Activated CD4-positive, alpha-beta T cell treated with anti-CD3 and anti-CD28 coated beads for 1 hour (primary cell): Measurements from ENCODE around the gene SORL1-AS1.

Experiments
- DNase-seq: peaks from one replicate; pipeline ENCODE4 v3.0.0-alpha.2; 2020

SORL1-AS1 gene

DNA sequence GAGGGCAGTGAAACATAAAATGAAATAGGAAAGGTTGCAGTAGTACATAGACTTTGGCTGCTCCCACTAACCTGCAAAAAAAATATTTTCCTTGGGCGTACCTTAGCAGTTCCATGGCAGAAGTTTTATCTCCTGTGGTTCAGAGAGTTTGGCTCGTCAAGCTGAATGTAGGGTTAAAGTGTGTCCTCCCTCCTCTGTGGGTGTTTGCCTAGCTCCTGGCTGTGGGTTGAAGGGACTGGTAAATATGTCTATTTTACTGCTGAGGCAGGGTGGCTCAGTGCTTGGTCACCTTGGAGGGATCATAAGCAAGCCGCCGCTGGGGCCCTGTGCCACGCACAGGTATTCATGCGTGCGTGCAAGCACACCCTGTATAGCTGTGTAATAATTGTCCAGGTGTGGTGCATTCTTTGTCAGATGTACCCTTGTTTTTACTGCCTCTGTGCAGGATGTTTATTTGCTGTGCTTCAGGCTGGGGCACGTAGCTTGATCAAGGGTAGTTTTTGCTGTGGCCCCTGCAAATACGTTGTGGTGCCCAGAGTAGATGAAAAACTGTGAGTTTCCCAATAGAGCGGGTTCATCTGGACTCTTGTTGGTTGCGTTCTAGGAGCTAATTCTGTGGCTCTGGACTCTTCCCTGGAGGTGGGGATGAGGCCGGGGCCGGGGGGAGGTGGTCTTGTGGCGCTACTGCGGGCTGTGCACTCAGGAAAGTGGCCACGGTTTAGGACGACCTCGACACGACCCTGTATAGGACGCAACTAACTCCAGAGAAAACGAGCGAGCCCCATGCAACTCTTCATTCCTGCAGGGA lies 1.4 kb downstream of the SORL1-AS1 start:
- DNase-seq: no peak

GRCh38 chr11:121450401-121450800 lies 2.4 kb downstream of the SORL1-AS1 start:
- DNase-seq: no peak

DNA sequence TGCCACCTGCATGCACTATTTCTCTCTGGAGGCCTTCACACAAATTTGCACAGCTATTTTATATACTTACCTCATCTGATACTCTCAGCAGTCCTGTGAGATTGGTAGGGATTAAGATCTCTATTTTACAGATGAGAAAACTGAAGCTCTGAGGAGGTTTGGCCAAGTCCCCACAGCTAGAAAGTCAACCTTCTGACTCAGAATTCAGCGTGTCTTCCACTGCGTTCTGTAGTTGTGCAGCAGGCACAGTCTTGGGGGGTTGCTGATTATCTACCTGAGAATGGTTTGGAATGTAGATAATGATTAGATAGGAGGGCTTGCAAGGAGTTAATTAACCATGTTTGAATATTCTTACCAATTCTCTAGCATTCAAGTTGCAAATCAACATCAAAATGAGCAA lies 3.1 kb downstream of the SORL1-AS1 start:
- no peak for DNase-seq

DNA sequence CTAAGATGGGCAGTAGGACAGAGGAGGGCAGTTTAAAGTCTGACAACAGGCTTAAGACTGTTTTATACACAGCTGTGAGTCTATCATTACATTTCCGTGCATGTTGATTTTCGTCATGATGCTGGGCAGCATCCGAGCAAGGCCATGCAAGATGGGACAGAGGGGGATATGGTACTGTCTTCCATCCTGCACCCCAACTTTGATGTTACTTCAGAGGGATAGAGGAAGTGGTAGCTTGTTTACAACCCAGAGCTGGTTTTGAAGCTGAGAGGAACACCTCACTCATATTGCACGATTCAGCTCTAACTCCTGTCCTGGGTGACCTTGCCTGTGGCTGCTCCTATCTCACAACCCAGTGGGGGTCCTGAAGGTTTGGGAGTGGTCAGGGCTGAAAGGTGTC lies 3.6 kb downstream of the SORL1-AS1 start:
- no peak for DNase-seq

DNA sequence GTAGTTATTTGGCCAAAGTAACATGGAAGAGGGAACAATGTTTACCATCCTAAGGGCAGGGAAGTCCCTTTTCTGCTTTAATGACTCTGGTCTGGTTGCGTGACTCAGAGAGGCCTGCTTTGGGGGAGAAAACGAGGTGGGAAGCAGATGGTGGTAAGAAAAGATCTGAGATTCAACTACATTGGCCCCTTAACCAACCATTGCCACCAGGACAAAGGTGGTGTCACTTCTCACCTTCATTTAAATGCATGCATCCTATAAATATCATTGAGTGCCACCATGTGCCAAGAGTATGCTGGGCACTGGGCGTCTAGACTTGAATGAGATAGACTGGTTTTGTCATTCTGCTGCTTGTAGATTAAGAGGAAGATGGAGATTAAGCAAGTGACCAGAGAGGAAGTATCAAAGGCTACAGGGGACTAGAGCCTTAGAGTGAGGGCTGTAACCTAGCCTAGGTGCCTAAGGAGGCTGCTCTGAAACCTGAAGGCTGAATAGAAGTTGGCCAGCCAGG lies 4.3 kb downstream of the SORL1-AS1 start:
- no peak for DNase-seq

DNA sequence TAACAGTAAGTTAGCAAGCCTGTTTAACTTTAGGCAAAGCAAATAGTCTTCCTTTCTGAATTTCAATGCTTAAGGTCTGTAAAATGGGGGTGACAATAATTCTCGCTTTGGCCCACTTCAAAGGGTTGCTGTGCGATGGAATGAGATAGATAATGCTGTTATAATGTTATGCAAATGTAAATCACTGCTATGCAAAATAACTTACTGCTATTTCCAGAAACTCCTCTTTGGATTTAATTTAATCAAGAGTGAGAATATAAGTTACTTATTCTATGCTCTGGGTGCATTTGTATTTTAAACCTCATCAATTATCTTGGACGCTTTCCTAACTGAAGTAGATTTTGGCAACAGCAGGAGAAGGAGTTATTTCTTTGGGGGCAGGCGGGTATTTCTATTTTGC lies 4.8 kb downstream of the SORL1-AS1 start:
- no peak for DNase-seq

DNA sequence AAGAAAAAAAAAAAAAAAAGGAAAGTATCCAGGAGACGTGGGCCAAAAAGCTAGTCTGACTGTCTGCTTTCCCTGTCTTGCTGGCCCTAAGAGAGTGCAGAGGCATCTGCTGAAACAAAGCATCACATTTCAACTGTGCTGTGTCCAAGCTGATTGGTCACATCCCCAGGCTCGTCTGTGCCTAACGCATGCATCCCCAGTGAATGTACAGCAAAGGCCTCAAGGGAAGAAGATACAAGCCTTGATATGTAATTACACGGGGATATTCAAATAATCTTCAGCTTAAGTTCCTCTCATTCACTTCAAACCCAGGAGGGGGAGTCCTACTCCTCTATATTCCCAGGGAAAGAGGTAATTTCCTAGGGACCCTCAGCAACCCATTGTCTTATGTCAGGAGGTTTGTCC lies 6.0 kb downstream of the SORL1-AS1 start:
- no peak for DNase-seq

DNA sequence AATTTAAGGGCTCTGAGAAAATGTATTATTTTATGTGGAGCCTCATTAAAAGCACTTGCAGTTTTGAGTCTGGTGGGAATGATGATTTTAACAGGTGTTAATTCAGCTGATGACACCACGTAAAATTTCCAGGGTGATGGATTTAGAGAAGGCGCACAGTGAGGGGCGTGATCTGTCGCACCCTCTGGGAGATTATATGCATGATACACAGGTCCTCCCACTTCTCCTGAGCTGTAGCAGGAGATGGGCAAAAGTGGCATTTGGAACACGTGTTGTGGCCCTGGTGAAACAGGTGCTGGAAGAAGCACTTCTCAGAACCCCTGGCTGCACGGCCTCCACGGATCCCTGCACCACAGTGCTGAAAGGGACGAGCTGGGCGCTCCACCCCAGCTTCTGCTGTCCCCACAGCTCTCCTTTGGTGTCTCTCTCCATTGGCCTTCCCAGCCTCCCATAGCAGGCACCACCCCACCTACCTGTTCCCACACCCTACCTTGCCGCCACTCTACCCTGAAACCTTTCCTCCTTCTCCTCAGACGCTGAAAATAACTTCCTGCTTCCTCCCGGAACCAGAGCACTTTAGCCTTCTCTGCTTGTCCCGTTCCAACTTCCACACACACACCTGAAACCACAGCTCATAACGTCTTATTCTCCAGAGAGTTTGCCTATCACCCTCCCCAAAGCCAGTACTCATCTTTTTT lies 7.5 kb downstream of the SORL1-AS1 start:
- DNase-seq: no peak

DNA sequence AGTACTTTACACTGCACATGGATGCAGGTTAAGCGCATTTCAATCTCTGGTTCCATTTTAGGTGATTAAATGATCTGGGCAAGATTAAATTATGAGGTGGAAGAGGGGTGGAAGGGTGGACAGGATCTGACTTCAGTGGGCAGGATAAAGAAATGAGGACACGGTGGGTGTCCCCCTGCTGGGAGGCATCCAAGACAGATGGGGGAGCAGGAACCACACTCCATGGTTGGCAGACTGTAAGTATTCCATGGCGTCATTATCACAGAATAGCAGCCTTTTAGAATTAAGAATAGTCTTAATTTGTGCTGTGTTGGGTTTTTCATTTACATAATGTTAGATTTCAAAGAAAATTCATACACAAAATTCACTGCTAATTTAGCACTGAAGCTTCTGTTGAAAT lies 8.2 kb downstream of the SORL1-AS1 start:
- no peak for DNase-seq

DNA sequence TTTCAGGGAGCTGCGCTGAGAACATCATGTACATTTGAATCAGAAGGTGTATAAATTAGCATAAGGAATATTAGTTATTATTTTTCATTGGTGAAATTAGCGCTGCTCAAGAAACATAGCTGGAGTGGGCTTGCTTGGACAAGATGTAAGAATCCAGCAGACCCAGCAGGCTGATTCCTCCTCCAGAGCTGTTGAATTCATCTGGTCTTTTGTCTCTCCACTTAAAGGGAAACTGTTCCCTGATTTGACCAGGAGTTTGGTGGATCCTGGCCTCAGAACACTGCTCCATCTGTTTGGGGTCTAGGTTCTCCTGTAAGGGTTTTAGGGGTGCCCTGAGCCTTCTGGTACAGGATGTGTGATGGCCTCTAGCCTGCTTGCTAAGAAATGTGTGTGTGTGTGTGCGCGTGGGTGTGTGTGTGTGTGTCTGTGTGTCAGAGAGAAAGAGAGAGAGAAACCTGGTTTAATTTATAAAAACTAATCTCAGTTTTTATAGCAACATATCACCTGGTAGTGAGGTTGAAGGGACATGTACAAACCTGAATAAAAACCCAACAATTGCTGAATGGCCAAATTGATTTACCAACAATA lies 9.0 kb downstream of the SORL1-AS1 start:
- DNase-seq: no peak

- no peak for DNase-seq
These were observed 11.2 kb downstream of the SORL1-AS1 start for GRCh38 chr11:121441521-121441920.

- no peak for DNase-seq
These were observed 13.0 kb downstream of the SORL1-AS1 start for GRCh38 chr11:121439759-121440158.

- no peak for DNase-seq
These were observed 13.4 kb downstream of the SORL1-AS1 start for GRCh38 chr11:121439337-121439736.

- DNase-seq: no peak
These were observed 15.1 kb downstream of the SORL1-AS1 start for GRCh38 chr11:121437686-121438078.

GRCh38 chr11:121437018-121437685 lies 15.6 kb downstream of the SORL1-AS1 start:
- no peak for DNase-seq

- no peak for DNase-seq
These were observed 16.9 kb downstream of the SORL1-AS1 start for GRCh38 chr11:121435551-121436511.

DNA sequence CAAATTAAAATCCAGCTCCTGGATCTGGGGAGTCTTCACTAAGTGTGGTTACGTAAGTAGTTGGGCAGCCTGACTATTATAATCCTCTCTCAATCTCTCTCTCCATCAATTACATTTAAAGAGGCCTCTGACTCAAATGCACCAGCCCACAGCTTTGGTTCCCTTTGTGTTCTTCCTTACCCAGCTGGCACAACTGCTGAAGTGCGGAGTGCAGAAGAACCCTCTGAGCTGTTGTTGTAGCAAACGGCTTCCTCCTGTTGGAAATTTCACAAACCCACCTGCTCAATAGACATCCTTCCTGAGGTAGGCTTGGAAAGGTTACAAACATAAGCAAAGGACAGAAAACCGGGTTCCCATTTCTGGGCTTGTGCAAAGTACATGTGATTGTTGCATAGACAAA lies 17.6 kb downstream of the SORL1-AS1 start:
- DNase-seq: no peak

DNA sequence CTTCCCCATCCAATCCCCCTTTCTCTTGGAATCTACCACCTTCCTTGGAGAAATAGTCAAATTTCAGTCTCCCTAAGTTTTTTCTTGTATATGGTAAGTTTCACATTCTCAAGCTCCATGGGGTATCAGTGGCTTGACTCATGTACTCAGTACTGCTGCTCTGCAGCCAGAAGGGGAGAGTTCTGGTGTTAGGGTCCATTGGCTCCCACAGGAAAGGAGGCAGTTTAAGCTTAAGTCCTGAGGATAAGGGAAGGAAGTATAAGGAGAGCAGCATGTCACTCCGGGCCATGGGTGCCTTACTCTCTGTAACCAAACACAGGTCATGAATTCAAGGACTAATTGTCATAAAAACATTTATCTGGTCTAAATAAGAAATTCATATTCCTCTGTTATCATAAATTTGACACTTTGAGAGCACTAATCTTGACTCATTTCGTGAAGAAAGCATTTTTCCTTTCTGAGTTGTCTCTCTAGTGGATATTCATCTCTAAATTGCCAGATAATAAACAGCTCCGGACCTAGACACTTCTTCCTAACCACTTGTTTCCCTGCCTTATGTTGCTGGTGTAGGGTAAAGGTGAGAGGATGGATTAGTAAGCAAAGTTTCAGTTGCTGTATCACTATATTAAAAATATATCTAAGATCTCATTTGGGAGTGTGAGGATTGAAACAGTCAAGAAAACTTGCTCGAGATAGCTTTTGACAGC lies 20.8 kb downstream of the SORL1-AS1 start:
- DNase-seq: no peak

- DNase-seq: no peak
These were observed 23.2 kb downstream of the SORL1-AS1 start for GRCh38 chr11:121429556-121429955.

DNA sequence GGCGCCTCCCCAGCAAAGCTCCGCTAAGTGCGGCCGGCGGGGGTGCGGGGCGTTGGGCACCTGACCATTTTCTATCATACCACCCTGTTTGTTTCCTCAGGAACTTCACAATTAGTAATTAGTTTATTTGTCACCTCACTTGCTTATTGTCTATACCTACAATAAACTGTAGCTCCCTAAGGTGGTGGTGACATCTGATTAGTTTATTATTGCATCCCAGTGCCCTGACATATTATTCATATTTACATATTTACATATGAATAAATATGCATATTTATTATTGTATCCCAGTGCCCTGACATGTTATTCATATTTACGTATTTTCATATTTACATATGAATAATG lies 25.4 kb downstream of the SORL1-AS1 start:
- no peak for DNase-seq
